ENCODE data around the gene CNPY1.

DNA sequence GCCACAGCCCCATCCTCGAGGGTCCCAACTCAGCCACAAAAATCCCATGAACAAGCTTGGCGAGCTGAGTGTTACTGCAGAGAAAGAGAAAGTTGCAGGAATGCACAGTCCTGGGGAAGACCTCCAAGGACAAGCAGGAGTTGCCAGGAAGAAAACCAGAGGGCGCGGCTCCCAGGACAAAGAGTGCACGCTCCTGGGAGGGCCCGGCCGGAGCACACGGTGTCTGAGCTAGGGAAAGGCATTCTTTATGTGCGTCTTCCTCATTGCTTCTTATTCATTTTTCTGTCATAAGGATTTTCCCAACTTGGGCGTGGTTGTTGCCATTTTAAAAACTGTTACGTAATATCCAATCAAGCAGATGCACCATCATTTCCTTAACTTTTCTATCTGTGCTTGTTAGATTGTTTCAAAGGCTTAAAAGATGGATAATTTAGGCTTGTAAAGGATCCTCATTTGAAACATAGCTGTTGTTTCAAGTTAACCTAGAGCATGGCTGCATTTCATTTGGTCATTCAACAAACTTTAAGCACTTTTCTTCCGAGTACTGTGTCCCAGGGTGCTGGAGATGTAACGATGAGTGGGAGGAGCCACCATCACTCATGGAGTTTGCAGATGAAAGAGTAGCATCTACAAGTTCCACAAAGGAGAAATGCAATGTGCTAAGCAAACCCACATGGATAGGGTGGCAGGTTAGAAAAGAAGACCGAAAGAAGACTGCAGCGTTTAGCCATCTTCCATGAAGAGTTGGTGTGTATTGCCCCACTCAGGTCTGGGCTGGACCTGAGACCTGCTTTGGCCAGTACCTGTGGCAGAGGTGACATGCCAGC lies 5.6 kb upstream of the CNPY1 start:
- TF ChIP-seq, protein P1, sequence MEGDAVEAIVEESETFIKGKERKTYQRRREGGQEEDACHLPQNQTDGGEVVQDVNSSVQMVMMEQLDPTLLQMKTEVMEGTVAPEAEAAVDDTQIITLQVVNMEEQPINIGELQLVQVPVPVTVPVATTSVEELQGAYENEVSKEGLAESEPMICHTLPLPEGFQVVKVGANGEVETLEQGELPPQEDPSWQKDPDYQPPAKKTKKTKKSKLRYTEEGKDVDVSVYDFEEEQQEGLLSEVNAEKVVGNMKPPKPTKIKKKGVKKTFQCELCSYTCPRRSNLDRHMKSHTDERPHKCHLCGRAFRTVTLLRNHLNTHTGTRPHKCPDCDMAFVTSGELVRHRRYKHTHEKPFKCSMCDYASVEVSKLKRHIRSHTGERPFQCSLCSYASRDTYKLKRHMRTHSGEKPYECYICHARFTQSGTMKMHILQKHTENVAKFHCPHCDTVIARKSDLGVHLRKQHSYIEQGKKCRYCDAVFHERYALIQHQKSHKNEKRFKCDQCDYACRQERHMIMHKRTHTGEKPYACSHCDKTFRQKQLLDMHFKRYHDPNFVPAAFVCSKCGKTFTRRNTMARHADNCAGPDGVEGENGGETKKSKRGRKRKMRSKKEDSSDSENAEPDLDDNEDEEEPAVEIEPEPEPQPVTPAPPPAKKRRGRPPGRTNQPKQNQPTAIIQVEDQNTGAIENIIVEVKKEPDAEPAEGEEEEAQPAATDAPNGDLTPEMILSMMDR (IDR thresholded peaks at IDR 0.05; ENCODE audit: poor library complexity, severe bottlenecking) = no peak
- TF ChIP-seq, protein P2, sequence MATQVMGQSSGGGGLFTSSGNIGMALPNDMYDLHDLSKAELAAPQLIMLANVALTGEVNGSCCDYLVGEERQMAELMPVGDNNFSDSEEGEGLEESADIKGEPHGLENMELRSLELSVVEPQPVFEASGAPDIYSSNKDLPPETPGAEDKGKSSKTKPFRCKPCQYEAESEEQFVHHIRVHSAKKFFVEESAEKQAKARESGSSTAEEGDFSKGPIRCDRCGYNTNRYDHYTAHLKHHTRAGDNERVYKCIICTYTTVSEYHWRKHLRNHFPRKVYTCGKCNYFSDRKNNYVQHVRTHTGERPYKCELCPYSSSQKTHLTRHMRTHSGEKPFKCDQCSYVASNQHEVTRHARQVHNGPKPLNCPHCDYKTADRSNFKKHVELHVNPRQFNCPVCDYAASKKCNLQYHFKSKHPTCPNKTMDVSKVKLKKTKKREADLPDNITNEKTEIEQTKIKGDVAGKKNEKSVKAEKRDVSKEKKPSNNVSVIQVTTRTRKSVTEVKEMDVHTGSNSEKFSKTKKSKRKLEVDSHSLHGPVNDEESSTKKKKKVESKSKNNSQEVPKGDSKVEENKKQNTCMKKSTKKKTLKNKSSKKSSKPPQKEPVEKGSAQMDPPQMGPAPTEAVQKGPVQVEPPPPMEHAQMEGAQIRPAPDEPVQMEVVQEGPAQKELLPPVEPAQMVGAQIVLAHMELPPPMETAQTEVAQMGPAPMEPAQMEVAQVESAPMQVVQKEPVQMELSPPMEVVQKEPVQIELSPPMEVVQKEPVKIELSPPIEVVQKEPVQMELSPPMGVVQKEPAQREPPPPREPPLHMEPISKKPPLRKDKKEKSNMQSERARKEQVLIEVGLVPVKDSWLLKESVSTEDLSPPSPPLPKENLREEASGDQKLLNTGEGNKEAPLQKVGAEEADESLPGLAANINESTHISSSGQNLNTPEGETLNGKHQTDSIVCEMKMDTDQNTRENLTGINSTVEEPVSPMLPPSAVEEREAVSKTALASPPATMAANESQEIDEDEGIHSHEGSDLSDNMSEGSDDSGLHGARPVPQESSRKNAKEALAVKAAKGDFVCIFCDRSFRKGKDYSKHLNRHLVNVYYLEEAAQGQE (IDR thresholded peaks at IDR 0.05; ENCODE audit: borderline replicate concordance) = no peak
- TF ChIP-seq EP300 (conservative IDR thresholded peaks at IDR 0.05; ENCODE audit: poor library complexity, severe bottlenecking) = no peak
